Midbrain (tissue), 1 donor: Measurements from ENCODE around the gene DNAJB11.

Experiments
- DNase-seq: peaks from one replicate; lab custom pipeline; 2025; lab: John Stamatoyannopoulos, UW

Gene DNAJB11

DNA sequence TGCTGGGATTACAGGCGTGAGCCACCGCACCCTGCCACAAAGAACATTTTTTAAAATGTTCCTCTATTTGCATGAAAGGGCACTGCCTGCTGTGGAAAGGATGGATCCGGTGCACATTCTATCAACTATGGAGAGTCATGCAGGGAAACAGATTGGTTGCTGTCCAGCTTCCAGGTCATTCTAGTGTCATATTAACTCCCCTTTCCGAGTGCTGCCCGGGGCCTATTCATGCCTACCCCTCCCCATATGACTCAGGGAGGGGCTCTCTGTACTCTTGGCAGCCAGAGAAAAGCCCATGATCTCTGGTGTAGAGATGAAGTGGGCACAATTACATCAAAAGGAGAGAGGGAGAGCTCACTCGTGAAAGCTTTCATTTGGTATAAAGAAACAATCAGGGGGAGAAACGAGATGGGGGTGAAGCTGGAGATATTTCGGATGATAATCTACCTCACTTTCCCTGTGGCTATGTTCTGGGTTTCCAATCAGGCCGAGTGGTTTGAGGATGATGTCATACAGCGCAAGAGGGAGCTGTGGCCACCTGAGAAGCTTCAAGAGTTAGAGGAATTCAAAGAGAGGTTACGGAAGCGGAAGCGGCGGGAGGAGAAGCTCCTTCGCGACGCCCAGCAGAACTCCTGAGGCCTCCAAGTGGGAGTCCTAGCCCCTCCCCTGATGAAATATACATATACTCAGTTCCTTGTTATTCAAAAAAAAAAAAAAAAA lies 26.2 kb downstream of the DNAJB11 start:
- DNase-seq, result no peak

DNA sequence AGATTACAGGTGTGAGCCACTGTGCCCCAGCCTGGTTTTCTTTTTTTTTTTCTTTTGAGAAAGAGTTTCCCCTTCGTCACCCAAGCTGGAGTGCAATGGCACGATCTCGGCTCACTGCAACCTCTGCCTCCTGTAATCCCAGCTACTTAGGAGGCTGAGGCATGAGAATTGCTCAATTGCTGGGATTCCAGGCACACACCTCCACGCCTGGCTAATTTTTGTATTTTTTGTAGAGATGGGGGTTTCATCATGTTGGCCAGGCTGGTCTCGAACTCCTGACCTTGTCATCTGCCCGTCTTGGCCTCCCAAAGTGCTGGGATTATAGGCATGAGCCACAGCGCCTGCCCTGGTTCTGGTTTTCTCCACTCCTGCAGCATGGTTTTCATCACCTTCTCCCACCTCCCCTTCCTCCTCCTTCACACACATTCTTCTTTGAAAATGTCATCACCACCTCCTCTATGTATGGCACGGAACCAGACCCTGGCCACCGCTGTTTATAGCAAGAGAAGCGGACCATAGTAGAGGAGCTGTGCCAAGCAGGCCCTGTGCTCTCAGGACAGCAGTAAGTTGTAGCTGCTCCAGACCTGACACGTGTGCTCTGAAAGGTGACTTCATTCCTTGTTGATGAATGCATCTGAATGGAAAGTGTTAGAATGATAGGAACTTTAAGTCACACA lies 27.7 kb downstream of the DNAJB11 start:
- DNase-seq, result no peak

DNA sequence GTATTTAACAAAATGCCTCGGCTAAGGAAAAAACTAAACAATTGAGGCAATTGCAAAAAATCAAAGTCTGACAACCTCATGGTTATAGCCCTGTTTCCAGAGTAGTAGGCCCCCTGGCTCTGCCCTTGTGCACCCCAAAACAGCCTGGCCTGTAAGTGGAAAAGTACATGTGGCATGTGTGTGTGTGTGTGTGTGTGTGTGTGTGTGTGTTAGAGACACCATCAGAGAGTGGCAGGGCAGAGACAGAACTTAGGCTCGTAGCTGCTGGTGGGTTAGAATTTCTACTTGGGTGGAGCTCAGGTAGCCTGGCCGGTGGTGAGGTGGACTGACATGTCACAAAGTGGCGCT lies 28.2 kb downstream of the DNAJB11 start:
- no peak for DNase-seq

DNA sequence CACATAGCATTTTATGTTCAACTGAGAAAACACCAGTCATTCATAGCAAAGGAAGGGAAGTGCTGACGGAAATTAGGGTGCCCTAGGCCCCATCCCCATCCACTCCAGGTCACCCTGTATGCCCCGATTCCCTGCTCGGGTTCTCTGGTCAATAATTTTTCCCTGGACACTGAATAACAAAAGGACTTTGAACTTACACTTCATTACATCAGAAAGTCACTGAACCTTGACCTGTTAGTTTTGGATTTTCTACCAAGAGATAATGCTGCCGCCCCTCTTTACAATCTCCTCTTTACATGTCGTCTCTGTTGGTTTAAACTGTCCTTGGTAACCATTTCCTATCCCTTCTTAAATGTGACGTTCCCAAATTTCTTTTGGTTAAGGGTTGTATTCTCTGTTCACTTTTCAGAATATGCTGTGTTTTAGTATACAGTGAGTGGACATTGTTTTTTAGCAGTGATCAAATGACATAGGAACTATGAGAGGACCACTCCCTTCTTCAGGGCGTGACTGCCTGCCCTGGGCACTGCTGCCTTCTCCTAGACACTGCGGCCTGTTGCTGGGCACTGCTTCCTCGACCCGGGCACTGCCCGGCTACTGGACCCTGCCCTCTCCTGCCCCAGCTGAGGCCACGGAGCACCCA lies 28.7 kb downstream of the DNAJB11 start:
- no peak for DNase-seq

DNA sequence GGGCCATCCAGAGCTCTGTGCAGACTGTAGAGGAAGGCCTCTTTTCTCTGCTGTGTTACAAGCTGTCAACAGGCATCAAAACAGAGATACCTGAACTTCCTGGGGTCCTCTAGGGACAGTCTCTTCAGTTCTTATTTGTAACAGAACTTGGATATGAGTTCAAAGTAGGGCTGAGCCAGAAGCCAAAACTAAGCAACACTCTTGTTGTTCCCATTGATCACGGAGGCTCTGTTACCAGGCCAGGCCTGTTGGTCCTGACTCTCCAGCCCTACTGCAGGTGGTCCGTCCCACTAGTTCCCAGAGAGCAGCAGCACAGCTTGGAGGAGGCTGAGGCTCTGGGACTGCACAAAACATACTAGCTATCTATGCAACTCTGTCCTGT lies 29.3 kb downstream of the DNAJB11 start:
- DNase-seq, result no peak

DNA sequence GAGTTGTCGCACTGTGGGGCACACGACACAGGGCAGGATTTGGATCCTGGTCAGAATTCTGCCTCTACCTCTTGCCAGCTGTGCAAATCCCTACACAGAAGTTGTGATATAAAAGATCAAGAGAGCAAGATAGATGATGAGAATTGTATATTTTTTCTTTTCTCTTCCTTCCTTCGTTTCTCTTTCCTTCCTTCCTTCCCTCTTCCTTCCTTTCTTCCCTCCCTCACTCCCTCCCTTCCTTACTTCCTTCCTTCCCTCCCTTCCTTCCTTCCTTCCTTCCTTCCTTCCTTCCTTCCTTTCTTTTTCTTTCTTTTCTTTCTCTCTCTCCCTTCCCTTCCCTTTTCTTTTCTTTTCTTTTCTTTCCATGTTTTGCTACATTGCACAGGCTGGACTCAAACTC lies 30.4 kb downstream of the DNAJB11 start:
- no peak for DNase-seq

DNA sequence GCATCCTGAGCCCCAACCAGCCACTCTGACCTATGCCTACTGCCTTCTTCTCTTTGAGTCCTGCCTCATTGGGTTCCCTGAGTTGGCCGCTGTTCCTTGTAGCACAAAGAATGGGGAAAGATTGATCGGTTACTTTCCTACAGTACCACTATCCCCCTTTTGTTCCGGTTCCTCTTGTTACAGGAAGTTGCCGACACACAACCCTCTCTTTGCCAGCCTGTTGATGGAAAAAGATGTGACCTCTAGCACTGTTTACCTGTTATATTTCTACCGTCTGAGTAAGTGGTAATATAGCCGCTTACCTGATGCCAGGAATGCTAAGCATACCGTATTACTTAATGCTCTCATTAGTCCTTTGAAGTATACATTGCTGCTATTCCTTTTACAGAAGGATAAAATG lies 32.6 kb downstream of the DNAJB11 start:
- DNase-seq, result no peak

DNA sequence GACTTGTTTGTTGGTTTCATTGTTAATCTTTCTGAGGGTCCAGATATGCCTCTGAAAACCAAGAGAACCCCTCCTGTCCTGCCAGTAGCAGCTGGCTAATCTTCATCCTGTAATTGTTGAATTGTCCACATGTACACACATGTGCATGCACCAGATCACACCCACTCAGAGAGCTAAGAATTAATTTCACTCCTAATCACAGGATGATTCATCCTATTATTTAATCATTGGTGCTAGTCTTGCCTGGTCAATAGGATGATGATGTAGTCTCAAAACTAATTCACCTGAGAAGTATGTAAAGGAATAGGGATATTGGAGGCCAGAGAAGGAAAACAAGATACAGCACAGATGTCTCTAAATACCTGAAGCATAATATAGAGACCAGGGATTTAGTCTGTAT lies 34.6 kb downstream of the DNAJB11 start:
- DNase-seq, result no peak

DNA sequence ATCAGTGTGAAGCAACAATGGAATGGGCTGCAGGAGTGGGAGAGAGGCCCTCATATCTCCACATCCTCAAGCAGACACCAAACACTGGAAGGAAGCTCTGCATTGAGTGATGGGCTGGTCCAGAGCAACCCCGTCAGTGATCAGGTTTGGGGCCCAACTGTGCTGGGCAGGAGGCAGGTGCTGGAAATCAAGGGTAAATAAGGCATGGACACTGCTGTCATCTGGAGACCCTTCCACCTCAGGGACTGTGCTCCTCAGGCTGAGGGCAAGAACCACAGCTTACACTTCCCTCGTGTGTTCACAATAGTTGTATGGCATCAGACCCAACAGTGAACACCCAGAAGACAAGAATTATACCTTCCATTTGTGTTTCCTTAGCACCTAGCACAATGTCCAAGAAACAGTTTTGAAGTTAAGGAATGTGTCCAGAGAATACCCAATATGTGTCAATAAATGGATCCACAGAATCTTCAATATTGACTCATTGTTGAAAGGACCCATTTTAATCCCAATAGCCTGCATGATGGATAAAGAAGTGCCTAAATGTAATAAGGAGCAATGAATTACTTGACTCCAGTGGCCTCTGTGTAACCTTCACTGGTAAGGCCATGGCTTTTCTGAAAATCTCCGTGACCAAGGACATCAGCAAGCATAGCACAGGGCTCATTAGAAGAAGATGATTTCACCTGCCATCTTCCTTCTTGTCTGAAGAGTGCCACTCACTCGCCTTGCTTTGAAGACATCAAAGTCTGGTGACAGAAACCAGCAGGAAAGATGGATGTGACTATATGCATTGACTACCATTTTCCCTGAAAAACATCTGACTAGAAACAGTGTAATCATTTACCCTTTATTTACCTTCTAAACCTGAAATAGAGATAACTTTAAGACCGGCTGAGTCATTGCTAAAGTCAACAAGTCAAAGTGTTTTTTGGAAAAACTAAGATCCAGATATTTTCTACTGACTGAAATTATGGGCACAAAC lies 35.3 kb downstream of the DNAJB11 start:
- no peak for DNase-seq

DNA sequence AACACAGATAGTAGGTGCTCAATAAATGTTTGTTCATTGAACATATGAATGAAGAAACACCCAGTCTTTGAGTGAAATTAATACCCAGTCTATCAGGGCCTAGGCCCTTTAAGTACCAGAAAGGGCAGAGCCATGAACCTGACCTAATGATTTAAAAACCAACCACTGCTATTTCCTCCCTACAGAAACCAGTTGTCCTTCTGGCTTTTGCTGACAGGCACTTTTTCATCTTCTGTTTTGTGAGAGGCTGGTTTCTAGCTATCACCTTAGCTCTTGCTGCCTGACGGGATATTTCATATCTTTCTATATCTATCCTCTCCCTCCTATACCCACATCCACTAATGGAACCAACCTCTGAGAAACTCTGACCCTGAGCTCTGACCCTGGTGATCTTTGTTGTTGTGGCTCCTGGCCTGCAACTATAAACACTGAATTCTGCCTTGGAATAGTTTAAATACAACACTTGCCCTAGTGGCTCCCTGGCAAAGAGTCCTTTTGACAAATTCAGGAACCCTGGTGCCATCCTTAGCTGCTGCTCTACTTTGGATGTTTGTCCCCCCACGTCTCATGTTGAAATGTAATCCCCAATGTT lies 38.2 kb downstream of the DNAJB11 start:
- DNase-seq, result no peak

DNA sequence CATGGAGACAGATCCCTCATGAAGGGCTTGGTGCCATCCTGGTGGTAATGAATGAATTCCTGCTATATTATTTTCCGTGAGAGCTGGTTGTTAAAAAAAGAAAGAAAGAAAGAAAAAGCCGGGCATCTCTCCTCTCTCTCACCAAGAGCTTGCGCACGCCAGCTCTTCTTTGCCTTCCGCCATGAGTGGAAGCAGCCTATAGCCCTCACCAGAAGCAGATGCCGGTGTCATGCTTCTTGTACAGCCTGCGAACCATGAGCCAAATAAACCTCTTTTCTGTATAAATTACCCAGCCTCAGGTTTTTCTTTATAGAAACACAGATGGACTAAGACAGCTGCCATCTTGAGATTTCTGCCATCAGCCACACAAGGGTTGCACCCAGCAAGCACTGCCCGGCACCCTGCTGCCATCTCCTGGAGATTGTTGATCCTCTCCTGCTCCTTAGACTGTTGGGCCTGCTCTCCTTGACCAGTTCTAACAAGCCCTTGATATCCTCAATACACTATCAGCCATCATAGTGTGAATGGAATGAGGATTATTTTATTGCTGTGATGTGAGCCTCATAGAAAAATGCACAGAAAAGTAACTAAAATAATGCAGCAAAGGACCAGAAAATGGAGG lies 38.8 kb downstream of the DNAJB11 start:
- DNase-seq, result no peak

DNA sequence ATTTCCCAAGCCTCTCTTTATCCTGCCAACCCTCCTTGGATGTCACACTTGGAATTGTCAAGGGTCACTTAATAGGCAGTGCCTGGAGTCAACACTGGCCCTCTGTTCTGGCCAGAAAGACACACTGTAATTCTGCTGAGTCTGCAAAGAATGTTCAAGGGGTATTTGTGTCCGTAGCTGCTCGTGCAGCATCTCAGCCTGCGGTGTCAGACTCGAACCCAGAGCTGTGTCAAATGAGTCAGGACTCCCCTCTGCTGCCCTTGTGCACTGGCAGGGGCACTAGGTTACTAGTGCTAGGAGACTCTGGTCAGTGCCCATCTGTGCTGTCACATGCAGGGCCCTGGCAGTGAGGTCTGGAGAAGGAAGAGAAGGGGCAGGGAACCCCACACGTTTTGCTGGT lies 41.5 kb downstream of the DNAJB11 start:
- no peak for DNase-seq

DNA sequence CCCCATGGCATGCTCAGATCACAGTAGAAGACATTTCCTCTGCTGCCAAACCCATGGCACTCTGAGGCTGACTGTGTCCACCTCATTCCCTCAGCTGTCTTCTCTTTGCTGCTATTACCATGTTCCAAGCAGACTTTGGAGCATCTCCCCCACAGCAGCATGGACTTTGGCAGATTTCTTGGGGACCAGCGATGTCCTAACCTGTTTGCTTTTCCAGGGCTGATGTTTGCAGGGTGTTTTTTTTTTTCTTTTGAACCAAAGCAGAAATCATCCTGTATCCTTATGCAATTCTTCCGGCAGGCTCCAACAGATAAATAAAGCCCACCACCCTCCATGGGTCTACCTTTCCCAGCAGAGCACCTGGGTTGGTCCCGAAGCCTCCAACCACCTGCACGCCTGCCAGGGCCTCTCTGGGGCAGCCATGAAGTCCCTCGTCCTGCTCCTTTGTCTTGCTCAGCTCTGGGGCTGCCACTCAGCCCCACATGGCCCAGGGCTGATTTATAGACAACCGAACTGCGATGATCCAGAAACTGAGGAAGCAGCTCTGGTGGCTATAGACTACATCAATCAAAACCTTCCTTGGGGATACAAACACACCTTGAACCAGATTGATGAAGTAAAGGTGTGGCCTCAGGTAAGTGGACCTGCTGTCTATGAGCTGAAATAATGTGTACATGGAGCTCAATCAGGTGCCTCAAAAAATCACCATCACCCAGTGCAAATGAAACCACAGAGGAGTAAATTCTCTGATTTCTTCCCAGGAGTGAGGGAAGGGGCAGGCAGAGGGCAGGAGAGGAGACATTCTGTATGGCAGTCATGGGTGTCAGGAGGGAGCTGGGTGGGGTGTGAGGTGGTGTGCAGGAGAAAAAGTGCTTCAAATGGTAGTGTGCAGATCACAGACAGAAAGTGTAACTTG lies 42.5 kb downstream of the DNAJB11 start, which contains the start of gene AHSG:
AHSG (plus strand) TSS at position 340 of the 916 bp plus-strand sequence; CDS start at position 422, 82 bp downstream.
- DNase-seq, result no peak

DNA sequence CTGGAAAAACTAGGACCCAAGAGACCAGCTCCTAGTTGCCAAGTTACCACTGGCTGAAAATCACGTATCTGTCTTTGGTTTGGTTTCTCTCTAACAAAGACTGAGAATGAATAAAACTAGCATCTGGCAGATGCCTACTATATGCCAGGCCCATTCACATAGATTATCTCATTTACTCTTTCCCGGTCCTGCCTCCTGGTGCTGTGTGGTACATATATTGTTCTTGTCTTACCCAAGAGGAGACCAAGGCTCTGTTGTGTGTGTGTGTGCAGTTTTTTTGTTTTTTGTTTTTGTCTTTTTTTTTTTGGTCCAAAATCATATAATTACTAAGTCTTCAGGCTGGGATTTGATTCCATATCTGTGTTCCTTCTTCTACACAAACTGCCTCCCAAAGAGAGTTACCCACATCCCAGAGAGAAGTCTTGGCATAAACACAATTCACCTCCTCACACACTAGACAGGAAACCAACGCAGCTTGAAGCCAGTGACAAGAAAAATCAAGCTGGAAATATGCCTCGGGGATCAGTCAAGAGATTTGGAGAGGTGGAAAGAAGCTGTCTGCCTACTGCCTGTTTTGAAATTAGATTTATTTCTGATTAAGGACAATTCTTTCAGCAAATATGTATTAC lies 43.2 kb downstream of the DNAJB11 start:
- DNase-seq, result no peak

DNA sequence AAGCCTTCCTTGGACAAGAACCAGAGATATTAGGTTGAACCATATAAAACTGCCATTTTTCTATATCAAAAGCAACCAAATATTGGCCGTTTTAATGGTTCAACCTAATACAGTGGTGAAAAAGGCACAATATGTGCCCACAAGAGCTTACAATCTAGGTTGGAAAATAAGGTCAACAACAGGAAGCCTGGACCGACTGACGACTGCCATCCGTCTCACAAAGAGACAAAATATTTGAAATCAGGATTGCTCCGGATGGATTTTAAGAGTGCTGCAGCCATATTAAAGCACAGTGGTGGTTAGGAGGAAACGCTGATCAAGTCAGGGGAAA lies 43.7 kb downstream of the DNAJB11 start:
- no peak for DNase-seq

DNA sequence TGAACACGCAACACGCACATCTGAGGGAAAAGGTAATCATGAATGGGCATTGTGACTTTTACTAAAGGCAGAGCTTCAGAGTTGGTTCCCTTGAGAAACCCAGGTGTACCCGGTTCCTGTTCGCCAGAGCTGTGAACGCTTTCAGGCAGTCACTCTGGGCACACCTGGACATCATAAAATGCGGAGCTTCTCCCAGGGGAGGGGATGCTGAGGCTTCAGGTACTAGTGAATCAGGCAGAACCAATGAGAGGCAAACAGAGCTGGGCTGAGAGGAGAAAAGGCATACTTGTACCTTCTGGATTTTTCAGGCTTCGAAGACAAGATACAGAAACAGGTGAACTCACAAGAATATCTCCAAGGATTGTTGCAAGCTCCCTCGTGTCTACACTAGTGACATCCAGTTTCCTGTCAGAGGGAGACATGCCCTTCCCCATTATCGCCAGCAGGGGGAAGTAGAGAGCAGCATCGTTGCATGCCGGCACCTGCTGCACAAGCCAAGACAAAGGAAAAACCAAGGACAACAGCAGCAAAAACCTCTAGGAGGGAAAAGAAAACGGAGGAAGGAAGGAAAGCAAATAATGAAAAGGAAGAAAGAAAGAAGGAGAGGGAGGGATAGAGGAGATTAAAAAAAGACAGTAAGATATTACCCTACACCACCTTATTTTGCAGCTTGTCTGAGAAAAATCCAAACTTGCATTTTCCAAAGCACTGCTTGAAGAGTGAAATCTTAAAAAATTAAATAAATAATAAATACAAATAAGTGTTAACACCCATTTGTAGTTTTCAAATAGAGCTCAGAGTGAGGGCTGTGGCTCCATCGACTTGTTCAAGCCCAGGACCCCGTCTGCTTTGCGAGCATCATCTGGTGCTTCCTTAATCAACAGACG lies 44.3 kb downstream of the DNAJB11 start:
- peak; percentile 80 for DNase-seq

DNA sequence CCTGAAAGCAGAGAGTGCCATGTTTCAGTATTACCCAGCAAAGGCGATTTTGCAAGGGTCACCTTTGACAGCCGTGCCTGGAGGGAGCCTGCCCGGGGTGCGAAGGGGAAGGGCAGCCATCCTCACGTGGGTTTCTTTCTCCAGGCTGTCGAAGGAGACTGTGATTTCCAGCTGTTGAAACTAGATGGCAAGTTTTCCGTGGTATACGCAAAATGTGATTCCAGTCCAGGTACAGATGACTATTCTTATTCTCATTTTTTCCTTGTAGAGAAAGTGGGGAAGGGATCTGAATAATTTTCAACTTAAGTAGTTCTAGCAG lies 45.7 kb downstream of the DNAJB11 start:
- DNase-seq, result no peak

DNA sequence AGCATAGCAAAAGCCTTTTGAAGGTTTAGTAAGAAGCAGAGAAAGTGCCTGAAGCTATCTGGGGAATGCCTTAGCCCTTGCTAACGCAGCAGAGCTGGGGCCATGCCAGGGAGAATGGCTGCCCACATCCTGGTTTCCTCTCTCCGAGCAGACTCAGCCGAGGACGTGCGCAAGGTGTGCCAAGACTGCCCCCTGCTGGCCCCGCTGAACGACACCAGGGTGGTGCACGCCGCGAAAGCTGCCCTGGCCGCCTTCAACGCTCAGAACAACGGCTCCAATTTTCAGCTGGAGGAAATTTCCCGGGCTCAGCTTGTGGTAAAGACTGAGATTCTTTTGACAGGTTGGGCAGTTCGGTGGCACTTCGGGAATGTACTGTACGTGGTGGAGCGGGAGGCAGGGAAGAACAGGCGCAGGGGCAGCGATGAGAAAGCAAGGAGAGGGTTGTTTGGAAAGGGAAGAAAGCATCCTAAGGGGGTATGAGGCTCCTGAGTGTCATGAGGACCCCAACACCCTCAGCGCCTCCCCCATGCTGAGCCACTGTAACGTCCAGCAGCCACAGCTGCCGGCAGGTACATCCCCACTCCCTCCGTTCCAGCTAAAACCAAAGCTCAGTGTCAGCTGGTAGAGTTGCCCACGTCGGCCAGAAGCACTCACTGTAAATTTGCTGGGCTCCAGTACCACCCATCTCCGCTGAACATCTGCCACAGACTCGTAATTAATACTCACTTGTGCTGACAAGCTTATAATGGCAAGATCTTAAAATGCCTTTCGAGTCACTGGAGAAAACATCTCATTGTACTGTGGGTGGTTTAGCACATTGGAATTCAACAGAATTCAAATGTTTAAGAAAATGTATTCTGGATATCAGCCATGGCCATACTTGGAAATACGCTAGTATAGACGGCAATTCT lies 46.8 kb downstream of the DNAJB11 start:
- peak; percentile 81 for DNase-seq
